AG08396 (cell line): ENCODE data around the gene MARCHF9.
A peak's percentile ranks its signal among the peaks of the same experiment; 100 is the strongest.
"Not testable (repeated sequence)": the region's sequence is repeated elsewhere in the genome, so short reads cannot be mapped to it uniquely, and the experiment has no call there.

Experiments
- DNase-seq: peaks from one replicate; pipeline ENCODE4 v3.0.0; 2012; ENCODE audit warnings: low spot score, mixed read lengths

The MARCHF9 gene

DNA sequence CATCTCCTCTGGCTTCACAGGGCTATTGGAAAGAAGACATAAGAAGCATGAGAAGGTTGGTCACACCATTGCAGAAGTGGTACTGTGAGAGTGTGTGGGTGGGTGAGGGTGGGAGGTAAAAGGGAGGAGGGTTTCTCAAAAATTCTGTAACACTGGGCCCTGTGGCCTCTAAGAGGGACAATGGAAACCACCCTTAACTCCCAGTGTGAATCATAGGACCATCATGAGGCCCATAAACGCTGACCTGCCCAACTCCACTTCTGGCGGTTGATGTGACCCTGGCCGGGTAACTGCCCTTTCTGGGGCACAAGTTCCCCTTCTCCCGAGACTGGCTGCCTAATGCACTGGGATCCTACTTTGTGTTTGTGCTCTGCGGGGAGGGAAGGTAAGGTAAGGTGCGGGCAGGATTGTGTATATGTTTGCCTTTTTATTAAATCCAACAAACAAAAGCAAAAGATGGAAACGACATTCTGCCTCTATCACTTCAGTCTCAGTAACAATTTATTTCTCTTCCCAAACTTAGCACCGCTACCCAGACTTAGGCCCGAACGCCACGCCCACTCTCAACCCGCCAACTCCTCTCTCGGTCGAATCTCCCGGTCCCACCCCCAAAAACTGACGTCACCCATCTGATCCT lies 16.5 kb downstream of the MARCHF9 start:
- DNase-seq, result peak; percentile 93

- DNase-seq, result peak; percentile 96
Measured at GRCh38 chr12:57771873-57772428, 17.0 kb downstream of the MARCHF9 start, which contains the start of gene METTL1. Gene METTL1, minus strand, starts transcription at chr12:57772105. Its CDS starts 22 bp downstream, at chr12:57772083.

GRCh38 chr12:57772429-57773322 lies 17.8 kb downstream of the MARCHF9 start, which contains the start of gene EEF1AKMT3:
Gene EEF1AKMT3, plus strand, starts transcription at chr12:57772614. Its CDS starts 111 bp downstream, at chr12:57772725.
- DNase-seq, result peak; percentile 69

- not testable (repeated sequence) for DNase-seq
Measured at GRCh38 chr12:57774634-57775033, 19.7 kb downstream of the MARCHF9 start.

DNA sequence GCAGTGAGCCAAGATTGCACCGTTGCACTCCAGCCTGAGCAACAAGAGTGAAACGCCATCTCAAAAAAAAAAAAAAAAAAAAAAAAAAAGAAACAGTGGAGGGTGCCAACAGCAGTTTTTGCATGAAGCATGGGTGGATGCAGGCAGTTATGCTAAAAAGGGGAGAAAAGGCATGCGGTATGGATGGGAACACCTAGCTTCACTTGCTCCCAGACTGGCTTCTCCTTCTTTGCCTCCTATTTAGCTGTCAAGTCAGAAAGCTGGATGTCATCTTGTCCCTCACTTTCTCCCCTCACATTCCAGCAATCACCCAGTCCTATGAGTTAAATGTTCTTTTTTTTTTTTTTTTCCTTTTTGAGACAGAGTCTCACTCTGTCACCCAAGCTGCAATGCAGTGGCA lies 20.1 kb downstream of the MARCHF9 start:
- DNase-seq, result no peak

DNA sequence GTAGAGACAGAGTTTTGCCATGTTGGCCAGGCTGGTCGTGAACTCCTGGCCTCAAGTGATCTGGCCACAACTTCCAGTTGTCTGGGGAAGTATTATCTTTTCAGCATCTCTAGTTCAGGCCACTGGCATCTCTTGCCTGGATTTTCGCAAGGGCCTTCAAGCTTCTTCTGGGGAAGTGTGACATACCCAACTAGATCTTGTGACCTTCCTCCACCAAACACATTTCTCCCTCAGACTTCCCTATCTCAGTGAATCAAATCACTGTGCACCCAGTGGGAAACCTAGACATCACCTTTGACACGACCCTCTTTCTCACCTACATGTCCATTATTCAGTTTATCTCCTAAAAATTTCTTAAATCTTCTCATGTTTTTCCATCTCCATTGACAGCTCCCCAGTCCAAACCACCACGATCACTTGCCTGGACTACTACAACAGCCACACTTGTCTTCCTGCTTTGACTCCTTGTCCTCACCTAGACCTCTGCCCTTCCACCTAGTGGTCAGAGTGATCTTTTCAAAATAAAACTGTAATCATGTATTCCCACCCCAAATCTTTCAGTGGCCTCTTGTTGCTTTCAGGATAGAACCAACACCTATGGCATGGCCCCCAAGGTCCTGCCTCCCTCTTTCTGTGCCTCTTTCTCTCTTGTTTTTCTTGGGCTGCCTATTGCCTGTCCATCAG lies 20.8 kb downstream of the MARCHF9 start:
- DNase-seq, result no peak

- DNase-seq, result no peak
Measured at GRCh38 chr12:57776247-57776587, 21.3 kb downstream of the MARCHF9 start.

- DNase-seq, result no peak
Measured at GRCh38 chr12:57777367-57777766, 22.5 kb downstream of the MARCHF9 start.

DNA sequence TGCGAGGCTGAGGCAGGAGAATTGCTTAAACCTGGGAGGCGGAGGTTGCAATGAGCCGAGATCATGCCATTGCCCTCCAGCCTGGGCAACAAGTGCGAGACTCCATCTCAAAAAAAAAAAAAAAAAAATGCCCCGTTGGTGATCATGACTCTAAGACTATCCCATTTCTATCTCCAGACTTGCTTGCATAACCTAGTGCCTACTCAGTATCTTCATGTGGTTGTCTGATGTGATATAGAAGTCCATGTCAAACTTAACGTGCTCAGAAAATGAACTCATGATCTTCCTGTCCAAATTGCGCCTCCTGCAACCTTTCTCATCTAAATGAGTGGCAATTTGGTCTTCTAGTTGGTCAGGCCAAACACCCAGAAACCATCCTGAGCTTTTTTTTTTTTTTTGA lies 23.0 kb downstream of the MARCHF9 start:
- DNase-seq, result no peak

- no peak for DNase-seq
Measured at GRCh38 chr12:57779736-57780135, 24.8 kb downstream of the MARCHF9 start.

- no peak for DNase-seq
Measured at GRCh38 chr12:57780284-57780897, 25.5 kb downstream of the MARCHF9 start.

- DNase-seq, result no peak
Measured at GRCh38 chr12:57781244-57781643, 26.3 kb downstream of the MARCHF9 start.

DNA sequence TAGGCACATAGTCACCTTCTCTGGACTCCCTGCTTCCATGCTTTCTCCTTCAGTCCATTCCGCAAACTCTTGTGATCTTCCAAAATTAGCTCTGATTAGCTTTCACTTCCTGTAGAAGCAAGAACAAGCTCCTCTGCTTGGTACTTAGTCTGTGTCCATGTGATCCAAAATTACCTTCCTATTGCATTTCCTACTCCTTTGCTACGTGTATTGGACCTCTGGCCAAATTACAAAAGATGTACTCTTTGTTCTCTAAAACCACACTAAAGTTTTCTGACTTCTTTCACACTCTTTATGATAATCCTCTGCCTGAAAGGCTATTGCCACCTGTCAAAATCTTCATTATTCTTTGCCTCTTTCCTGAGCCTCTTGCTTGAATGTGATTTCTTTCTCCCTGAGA lies 26.9 kb downstream of the MARCHF9 start:
- DNase-seq, result no peak

DNA sequence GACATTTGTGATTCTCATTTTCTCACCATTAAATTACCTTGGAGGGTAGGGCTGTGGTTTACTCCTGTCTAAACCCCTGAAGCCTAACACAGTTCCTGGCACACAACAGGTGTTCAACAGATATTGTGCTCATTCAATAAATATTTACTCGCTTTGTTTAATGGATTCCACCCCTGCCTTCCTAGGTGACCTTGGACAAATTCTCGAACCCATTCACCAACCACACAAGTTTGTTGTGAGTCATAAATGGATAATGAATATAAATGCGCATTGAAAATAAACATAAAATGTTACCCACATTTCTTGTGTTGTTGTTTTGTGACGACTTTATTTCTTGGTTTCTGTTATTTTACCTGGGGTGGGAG lies 27.3 kb downstream of the MARCHF9 start:
- DNase-seq, result no peak

- peak; percentile 87 for DNase-seq
Measured at GRCh38 chr12:57782608-57783465, 27.9 kb downstream of the MARCHF9 start, which contains the start of gene TSFM. Gene TSFM, plus strand, starts transcription at chr12:57782787. Its CDS starts 15 bp downstream, at chr12:57782802.

- no peak for DNase-seq
Measured at GRCh38 chr12:57783466-57783801, 28.5 kb downstream of the MARCHF9 start.

DNA sequence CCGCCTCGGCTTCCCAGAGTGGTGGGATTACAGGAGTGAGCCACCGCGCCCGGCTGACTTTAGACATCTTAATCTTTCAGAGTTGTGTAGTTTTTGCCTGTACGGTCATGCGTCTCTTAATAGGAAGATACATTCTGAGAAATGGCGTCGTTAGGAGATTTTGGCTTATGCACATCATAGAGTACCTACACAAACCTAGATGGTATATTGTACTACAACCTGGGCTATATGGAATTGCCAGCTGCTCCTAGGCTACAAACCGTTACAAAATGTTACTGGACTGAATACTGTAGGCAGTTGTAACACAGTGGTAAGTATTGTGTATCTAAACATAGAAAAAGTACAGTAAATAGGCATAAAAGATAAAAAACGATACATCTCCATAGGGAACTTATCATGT lies 29.0 kb downstream of the MARCHF9 start:
- DNase-seq, result no peak

- DNase-seq, result peak; percentile 51
Measured at GRCh38 chr12:57793920-57794319, 39.0 kb downstream of the MARCHF9 start.

GRCh38 chr12:57795354-57795753 lies 40.5 kb downstream of the MARCHF9 start:
- DNase-seq, result no peak

DNA sequence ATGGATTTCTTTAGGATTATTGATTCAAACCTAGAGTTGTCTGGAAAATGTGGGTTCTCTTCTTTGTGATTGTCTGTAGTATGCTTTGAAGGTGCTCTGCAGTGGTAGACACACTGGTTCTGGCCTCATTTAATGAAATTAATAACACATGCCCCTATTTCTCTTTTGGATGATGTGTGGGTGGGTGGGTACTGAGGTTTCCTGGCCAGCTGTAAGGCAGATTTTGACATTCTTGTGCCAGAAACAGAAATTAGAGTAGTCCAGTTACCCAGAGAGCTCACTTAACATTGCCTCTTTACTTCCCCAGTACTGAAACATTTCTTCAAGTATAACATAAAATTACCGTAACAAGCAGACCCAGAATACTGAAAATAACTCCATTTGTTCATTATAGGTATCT lies 42.1 kb downstream of the MARCHF9 start:
- DNase-seq, result no peak

DNA sequence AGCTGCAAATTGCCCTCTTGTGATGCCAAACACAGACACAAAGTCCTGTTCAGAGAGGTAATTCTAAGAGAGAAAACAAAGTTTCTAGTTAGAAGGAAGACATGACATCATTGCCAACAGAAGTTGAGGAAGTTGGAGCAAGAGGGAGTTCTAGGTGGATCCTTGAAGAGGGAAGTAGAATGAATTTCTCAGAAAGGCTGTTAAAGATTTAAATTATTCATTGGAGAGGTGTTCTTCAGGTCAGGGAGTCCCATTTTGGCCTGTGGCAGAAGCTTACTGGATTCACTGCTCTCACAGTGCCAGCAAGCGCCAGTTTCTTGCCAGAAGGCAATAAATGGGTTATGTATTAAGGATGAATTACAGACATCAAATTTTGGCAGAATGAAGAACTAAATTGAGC lies 43.0 kb downstream of the MARCHF9 start:
- no peak for DNase-seq
